Measurements from ENCODE around the gene NAA40. TPM values are rescaled to one million over a fixed set of nuclear protein-coding genes. Genes with fewer than 3 reads are reported as not detected.

Gene NAA40
- total RNA-seq, 8 experiments from 2014 or later: 11.3 to 39.2 (median 19.5) TPM

DNA sequence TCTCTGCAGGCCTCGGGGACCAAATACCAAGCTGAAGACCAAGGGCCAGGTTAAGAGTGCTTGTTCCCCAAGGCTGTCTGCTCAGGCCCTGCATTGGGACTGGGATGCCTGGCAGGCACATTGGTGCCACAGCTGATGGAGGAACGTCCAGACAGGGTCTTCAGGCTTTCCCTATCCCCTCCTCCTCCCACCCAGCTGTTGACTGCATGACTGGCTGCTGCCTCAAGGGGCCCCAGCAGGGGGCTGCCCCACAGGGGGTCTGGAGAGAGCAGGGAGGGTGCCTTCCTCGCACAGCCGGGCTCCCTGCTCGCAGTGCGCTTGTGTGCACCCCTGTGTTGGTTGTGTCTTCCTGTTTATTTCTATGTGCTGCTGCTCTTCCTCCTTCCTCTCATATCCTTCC lies 31.7 kb upstream of the NAA40 start:
- ATAC-seq (replicated peaks in 6 of 8): peak in 1 of 8 experiments; percentile 5
- H3K4me1 ChIP-seq (replicated peaks in 1 of 2): peaks cover 58 to 72% of the 10 kb centered on the region in 2 donors
- H3K27ac ChIP-seq: peak overlapping the region in 1 of 2 donors; percentile 43
- 50 to 71% methylated on average over 2 to 6 of the region's 6 CpGs; no CpG with 5 or more reads in 8 of the 10 experiments for WGBS, 10 experiments
- in situ Hi-C loops (cut with MboI; ENCODE audit: low pct_unique_long_range_greater_than_20kb in 2 of 9, low sequenced_read_pairs in 9 of 9, unreplicated experiment in 9 of 9): no loop called here
- H3K4me3 ChIP-seq: no peak overlapping the region

DNA sequence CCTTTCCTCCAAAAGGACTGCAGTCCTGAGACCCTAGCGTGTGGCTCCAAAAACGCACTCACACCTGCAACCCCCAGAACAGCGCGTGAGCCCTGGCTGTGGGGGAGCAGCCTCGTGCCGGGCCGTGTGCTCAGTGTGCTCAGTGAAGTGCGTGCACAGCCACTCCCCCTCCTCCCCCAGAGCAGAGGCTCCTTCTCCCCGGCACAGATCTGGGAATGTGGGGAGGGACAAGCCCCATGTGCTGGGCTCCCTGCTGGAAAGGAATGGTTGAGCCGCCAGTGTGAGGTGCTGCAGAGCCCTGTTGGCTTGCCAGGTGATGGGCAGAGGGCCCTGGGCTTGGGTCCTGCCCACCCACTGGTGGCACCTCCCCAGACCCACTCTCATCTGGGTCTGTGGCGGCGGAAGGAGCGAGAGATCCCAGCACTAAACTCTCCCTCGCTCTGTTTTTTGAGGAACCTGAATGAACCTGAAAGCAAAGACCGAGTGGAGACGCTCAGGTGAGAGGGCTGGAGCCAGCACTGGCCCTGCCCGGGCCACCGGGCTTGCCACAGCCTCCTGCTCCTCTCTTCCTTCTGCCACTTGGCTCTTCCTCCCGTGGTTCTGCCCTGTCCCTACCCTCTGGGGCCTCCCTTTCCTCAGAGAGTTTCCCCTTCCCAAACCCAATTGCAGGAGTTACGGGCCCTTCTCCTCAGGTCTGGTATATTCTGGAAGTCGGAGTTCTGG lies 30.8 kb upstream of the NAA40 start:
- in situ Hi-C loops (cut with MboI; ENCODE audit: low pct_unique_long_range_greater_than_20kb in 2 of 9, low sequenced_read_pairs in 9 of 9, unreplicated experiment in 9 of 9): no loop called here
- Histone ChIP-seq H3K27ac (peak overlapping the region in 1 of 2 donors; percentile 76), H3K4me3 (no peak overlapping the region), H3K4me1 (replicated peaks in 1 of 2) (peaks cover 58 to 75% of the 10 kb centered on the region in 2 donors)
- peak in 6 of 8 experiments; percentile 10 to 46 (median 32) for ATAC-seq (replicated peaks in 6 of 8)
- WGBS, 10 experiments: 60 to 100% (median 82%) methylated on average over 1 to 6 of the region's 21 CpGs; no CpG with 5 or more reads in 5 of the 10 experiments

DNA sequence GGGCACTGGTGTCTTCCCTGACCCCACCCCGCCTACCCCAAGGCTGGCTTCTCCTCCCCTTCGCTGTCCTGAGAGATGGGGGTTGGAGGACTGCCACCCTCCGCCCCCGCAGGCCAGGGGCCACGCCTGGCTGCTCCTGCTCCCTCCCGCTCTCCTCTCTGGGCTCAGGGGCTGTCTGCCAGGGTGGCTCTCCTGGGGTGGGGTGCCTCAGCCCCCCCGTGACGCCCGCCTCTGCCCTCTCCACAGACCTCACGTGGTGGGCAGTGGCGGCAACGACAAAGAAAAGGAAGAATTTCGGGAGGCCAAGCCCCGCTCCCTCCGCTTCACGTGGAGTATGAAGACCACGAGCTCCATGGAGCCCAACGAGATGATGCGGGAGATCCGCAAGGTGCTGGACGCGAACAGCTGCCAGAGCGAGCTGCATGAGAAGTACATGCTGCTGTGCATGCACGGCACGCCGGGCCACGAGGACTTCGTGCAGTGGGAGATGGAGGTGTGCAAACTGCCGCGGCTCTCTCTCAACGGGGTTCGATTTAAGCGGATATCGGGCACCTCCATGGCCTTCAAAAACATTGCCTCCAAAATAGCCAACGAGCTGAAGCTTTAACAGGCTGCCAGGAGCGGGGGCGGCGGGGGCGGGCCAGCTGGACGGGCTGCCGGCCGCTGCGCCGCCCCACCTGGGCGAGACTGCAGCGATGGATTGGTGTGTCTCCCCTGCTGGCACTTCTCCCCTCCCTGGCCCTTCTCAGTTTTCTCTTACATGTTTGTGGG lies 30.0 kb upstream of the NAA40 start:
- WGBS, 10 experiments: 0 to 95% (median 58%) methylated on average over 1 to 4 of the region's 46 CpGs; no CpG with 5 or more reads in 7 of the 10 experiments
- no peak overlapping the region for H3K4me3 ChIP-seq
- peak in 2 of 8 experiments; percentile 10 to 14 for ATAC-seq (replicated peaks in 6 of 8)
- peaks cover 58 to 75% of the 10 kb centered on the region in 2 donors for H3K4me1 ChIP-seq (replicated peaks in 1 of 2)
- in situ Hi-C loops (cut with MboI; ENCODE audit: low pct_unique_long_range_greater_than_20kb in 2 of 9, low sequenced_read_pairs in 9 of 9, unreplicated experiment in 9 of 9): no loop called here
- peak overlapping the region; percentile 65 to 76 for H3K27ac ChIP-seq

DNA sequence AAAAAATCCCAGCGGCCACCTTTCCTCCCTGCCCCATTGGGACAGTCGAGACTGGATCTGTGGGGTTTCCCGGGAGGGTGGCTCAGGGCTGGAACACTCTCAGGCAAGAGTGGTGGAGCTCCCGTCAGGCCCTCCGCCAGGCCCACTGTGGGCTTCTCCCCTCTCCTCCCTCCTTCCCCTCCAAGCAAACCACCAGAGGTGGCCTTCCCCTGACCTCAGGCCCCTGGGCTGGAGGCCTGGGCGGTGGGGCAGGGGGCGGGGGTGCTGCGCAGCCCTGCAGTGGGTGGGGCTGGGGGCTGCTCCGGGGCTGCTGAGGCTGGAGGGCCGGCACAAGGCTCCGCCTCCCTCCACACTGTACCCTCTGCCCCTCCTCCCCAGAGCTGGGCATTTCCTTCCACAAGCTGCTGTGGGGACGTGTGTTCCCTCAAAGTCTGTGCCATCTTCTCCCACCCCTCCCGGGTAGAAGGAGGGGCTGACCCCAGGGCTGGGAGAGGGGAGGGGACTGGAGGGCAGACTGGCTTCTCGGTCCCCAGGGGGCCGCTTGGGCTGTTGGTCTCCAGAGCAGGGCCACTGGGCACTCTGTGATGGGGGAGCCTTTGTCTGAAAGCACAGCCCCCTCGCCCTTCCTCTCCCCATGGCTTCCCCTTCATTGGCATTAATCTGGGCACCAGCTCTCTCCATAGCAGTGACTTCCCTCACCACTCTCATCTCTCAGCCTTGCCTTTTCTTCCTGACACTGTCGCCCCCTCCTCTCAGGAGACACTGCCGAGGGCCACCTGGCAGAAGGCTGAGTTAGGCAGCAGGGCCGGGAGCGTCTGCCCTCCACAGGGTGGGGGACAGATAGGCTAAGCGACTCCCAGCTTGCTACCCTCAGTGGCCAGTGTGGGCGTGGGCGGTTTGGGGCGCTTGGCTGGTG lies 29.0 kb upstream of the NAA40 start:
- peak overlapping the region; percentile 65 to 76 for H3K27ac ChIP-seq
- peak in 6 of 8 experiments; percentile 44 to 81 (median 75) for ATAC-seq (replicated peaks in 6 of 8)
- WGBS, 10 experiments: 0 to 100% (median 72%) methylated on average over 1 to 9 of the region's 24 CpGs; no CpG with 5 or more reads in 4 of the 10 experiments
- peaks cover 61 to 73% of the 10 kb centered on the region in 2 donors for H3K4me1 ChIP-seq (replicated peaks in 1 of 2)
- H3K4me3 ChIP-seq: no peak overlapping the region
- in situ Hi-C loops (cut with MboI; ENCODE audit: low pct_unique_long_range_greater_than_20kb in 2 of 9, low sequenced_read_pairs in 9 of 9, unreplicated experiment in 9 of 9): no loop called here

GRCh38 chr11:63910675-63911074 lies 28.1 kb upstream of the NAA40 start:
- in situ Hi-C loops (cut with MboI; ENCODE audit: low pct_unique_long_range_greater_than_20kb in 2 of 9, low sequenced_read_pairs in 9 of 9, unreplicated experiment in 9 of 9): no loop called here
- H3K4me3 ChIP-seq: no peak overlapping the region
- no peak for ATAC-seq (replicated peaks in 6 of 8)
- H3K27ac ChIP-seq: peak overlapping the region; percentile 68 to 76
- WGBS, 10 experiments: 42 to 80% (median 71%) methylated on average over 2 to 4 of the region's 9 CpGs; no CpG with 5 or more reads in 6 of the 10 experiments
- H3K4me1 ChIP-seq (replicated peaks in 1 of 2): peaks cover 58 to 69% of the 10 kb centered on the region in 2 donors

DNA sequence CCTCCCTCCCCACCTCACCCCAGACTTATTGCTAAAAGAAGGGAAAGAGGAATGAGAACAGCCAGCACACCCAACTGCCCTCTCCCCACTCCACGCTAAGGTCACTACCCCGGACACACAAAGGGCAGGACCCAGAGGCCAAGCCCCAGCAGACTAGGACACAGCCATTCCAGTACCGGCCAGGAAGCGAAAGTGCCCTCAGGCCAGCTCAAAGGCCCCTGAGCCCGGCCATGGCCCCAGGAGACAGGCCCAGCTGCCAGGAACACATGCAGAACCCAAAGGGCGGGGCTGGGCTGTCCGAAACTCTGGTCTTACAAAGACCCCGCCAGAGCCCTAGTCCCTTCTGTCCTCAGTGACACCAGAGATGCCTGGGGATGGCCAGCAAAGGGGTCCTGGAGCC lies 27.4 kb upstream of the NAA40 start:
- Histone ChIP-seq H3K4me1 (replicated peaks in 1 of 2) (peaks cover 52 to 62% of the 10 kb centered on the region in 2 donors), H3K27ac (peak overlapping the region in 1 of 2 donors; percentile 76)
- ATAC-seq (replicated peaks in 6 of 8): peak in 2 of 8 experiments; percentile 6 to 25

DNA sequence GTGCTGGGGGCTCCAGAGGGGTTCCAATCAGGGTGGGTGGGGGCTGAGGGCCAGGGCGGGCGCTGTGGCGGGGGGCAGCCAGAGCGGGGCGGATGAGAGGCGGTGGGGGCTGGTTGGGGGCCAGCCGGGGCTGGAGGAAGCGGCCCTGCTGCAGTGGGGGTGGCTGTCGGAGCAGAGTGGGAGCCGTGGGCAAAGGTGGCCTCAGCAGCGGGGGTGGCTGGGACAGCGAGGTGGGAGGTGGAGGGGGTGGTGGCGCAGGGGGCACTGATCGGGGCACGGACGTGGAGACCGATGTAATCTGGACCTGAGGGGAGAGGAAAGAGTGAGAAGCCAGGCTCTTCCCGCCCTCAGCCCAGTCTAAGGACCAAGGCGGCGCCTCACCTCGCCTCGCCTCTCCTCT lies 26.9 kb upstream of the NAA40 start:
- WGBS, 10 experiments: 100% methylated on average over 1 of the region's 22 CpGs; no CpG with 5 or more reads in 9 of the 10 experiments
- no peak for ATAC-seq (replicated peaks in 6 of 8)
- Histone ChIP-seq H3K27ac (peak overlapping the region in 1 of 2 donors; percentile 11), H3K4me1 (replicated peaks in 1 of 2) (peaks cover 50 to 57% of the 10 kb centered on the region in 2 donors), H3K4me3 (no peak overlapping the region)
- in situ Hi-C loops (cut with MboI; ENCODE audit: low pct_unique_long_range_greater_than_20kb in 2 of 9, low sequenced_read_pairs in 9 of 9, unreplicated experiment in 9 of 9): no loop called here

More for the DNA sequence above, 27.4 kb upstream of the NAA40 start:
- in situ Hi-C loops (cut with MboI; ENCODE audit: low pct_unique_long_range_greater_than_20kb in 2 of 9, low sequenced_read_pairs in 9 of 9, unreplicated experiment in 9 of 9): no loop called here
- H3K4me3 ChIP-seq: no peak overlapping the region
- WGBS, 10 experiments: 40 to 87% (median 60%) methylated on average over 1 to 3 of the region's 8 CpGs; no CpG with 5 or more reads in 6 of the 10 experiments

DNA sequence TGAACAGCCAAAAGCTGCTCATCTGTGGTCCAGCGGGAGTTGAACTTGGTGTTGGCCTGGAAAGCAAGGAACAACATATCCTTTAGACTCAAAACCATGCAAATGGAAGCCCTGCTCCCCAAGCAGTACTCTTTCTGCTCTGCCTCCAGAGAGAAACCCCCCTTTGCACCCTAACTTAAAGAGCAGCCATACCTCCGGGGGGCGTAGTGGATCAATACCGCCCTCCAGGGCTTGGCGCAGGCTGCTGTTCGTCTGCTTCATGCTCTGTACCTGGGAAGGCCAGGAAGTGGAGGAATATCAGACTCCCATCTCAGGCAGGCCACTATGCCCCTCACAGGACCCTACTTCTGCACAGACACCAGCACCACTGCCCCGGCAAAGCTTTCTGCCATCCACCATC lies 26.1 kb upstream of the NAA40 start:
- Histone ChIP-seq H3K27ac (peak overlapping the region in 1 of 2 donors; percentile 34), H3K4me3 (no peak overlapping the region), H3K4me1 (replicated peaks in 1 of 2) (peaks cover 47 to 54% of the 10 kb centered on the region in 2 donors)
- in situ Hi-C loops (cut with MboI; ENCODE audit: low pct_unique_long_range_greater_than_20kb in 2 of 9, low sequenced_read_pairs in 9 of 9, unreplicated experiment in 9 of 9): no loop called here
- WGBS, 10 experiments: 78 to 100% (median 93%) methylated on average over 1 to 6 of the region's 7 CpGs; no CpG with 5 or more reads in 6 of the 10 experiments
- no peak for ATAC-seq (replicated peaks in 6 of 8)

DNA sequence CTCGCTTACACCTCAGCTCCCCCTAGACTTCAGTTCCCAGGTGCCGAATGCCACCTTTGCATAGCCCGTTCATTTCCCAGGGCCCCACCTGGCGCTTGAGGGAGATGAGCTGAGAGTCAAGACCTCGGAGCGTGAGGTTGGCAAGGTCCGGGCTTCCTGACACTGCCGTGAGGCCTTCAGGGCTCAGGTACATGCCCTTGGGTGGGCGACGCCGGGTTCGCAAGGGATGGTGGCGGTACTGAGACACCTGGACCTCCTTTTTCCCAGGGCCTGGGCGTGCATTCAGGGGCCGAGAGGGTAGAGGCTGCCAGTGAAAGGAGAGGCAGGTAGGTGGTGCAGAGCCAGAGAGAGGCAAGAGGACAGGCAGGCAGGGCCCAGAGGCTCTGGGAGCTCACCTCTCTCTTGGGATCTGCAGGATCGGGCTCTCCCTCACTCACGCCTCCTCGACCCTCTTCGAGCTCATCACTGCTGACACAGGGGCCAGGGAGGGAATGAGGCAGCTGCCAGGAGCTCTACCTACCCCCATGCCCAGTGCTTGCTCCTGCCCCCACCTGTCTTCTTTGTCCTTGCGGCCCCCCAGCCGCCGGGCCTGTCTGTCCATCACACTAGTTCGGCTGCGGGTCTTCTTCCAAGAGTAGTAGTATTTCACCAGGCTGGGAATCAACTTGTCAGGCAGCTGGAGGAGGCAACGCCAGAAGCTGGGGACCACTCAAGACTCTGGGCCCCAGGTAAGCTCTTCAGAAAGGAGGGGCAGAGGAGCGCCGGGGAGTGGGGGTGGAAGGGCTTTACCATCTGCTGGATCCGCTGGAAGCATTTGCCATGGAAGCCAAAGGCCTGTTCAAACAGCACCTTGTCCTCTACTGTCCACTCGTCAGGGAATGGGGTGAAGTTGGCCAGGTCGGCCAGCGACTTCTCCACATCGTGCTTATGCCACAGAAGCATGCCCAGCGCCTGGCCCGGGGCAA lies 24.7 kb upstream of the NAA40 start:
- Histone ChIP-seq H3K4me1 (replicated peaks in 1 of 2) (peaks cover 49 to 51% of the 10 kb centered on the region in 2 donors), H3K4me3 (no peak overlapping the region), H3K27ac (no peak overlapping the region)
- in situ Hi-C loops (cut with MboI; ENCODE audit: low pct_unique_long_range_greater_than_20kb in 2 of 9, low sequenced_read_pairs in 9 of 9, unreplicated experiment in 9 of 9): no loop called here
- no peak for ATAC-seq (replicated peaks in 6 of 8)
- 80 to 100% (median 91%) methylated on average over 1 to 7 of the region's 34 CpGs; no CpG with 5 or more reads in 3 of the 10 experiments for WGBS, 10 experiments

- 60% methylated on average over 2 of the region's 20 CpGs; no CpG with 5 or more reads in 9 of the 10 experiments for WGBS, 10 experiments
- Histone ChIP-seq H3K4me1 (replicated peaks in 1 of 2) (peaks cover 48 to 50% of the 10 kb centered on the region in 2 donors), H3K27ac (peak overlapping the region; percentile 96 to 97), H3K4me3 (peak overlapping the region; percentile 55 to 94 (median 85))
- in situ Hi-C loops (cut with MboI; ENCODE audit: low pct_unique_long_range_greater_than_20kb in 2 of 9, low sequenced_read_pairs in 9 of 9, unreplicated experiment in 9 of 9): no loop called here
- ATAC-seq (replicated peaks in 6 of 8): no peak
Observed at GRCh38 chr11:63914896-63915691, 23.7 kb upstream of the NAA40 start.
